Measurements from ENCODE around the gene IREB2. TPM values are rescaled to one million over a fixed set of nuclear protein-coding genes. Genes with fewer than 3 reads are reported as not detected.
"Not testable (repeated sequence)": the region's sequence is repeated elsewhere in the genome, so short reads cannot be mapped to it uniquely, and the experiment has no call there.

IREB2 gene
- total and polyA plus RNA-seq, 2 experiments from 2014 or later: 23.4 to 68.4 TPM

GRCh38 chr15:78508272-78508671 lies 70.3 kb downstream of the IREB2 start (continued):
- TF ChIP-seq CREB1 (CRISPR knock-in tag; IDR thresholded peaks at IDR 0.05; ENCODE audit: low read depth): no peak
- no peak for TF ChIP-seq POLR2AphosphoS5 (IDR thresholded peaks at IDR 0.05; ENCODE audit: low read depth)
- TF ChIP-seq ETS1 (IDR thresholded peaks at IDR 0.05): no peak

- Mint-ChIP-seq H3K4me3 (no peak overlapping the region), H3K36me3 (ENCODE audit: low read depth) (no peaks in the 10 kb centered on the region), H3K4me1 (peaks cover 11% of the 10 kb centered on the region), H3K9me3 (peaks cover 13% of the 10 kb centered on the region; the same call in 1 of the 3 replicates), H3K27ac (no peak overlapping the region), H3K27me3 (ENCODE audit: insufficient read depth, low read depth, poor library complexity) (peaks cover 14% of the 10 kb centered on the region)
- Histone ChIP-seq H4K20me1 (replicated peaks; ENCODE audit: insufficient read depth) (no peaks in the 10 kb centered on the region), H3K27ac (ENCODE audit: low read depth) (no peak overlapping the region), H2AFZ (no peak overlapping the region), H3F3A (replicated peaks; ENCODE audit: low read depth) (peaks cover 10% of the 10 kb centered on the region; the same call in 1 of the 2 replicates), H3K9me2 (ENCODE audit: insufficient read depth) (0 out of 2 replicates have a peak, but pooled peaks cover 4% of the 10 kb centered on the region), H3K36me3 (ENCODE audit: insufficient read depth) (no peaks in the 10 kb centered on the region), H3K4me1 (ENCODE audit: insufficient read depth) (peaks cover 7% of the 10 kb centered on the region; the same call in 1 of the 2 replicates), H3K4me2 (no peak overlapping the region), H3K79me2 (replicated peaks; ENCODE audit: insufficient read depth) (no peaks in the 10 kb centered on the region), H3K4me3 (no peak overlapping the region), H3K27me3 (ENCODE audit: insufficient read depth) (peaks cover 20% of the 10 kb centered on the region)
- ATAC-seq (no peak), DNase-seq (ENCODE audit: low spot score) (peak; percentile 9)
- no peak for TF ChIP-seq JUNB (IDR thresholded peaks at IDR 0.05; ENCODE audit: unreplicated experiment)
- TF ChIP-seq REST (IDR thresholded peaks at IDR 0.05; ENCODE audit: unreplicated experiment): no peak
- TF ChIP-seq ZNF114 (CRISPR knock-in tag; IDR thresholded peaks at IDR 0.05): no peak
- no peak for TF ChIP-seq ZNF331 (CRISPR knock-in tag; IDR thresholded peaks at IDR 0.05; ENCODE audit: low read depth)
- TF ChIP-seq EZH2phosphoT487 (IDR thresholded peaks at IDR 0.05; ENCODE audit: unreplicated experiment): no peak
- no peak for TF ChIP-seq POLR2AphosphoS5 (IDR thresholded peaks at IDR 0.05; ENCODE audit: low read depth)
These were observed 71.8 kb downstream of the IREB2 start for GRCh38 chr15:78509726-78510312.

GRCh38 chr15:78520035-78520434 lies 82.0 kb downstream of the IREB2 start:
- not testable (repeated sequence) for ATAC-seq; H3K27me3 ChIP-seq (ENCODE audit: insufficient read depth); H3K36me3 ChIP-seq (ENCODE audit: insufficient read depth); H3K4me1 ChIP-seq (ENCODE audit: insufficient read depth); H3K4me3 ChIP-seq; H3K27ac ChIP-seq (ENCODE audit: low read depth); H3K79me2 ChIP-seq (replicated peaks; ENCODE audit: insufficient read depth); H3K4me2 ChIP-seq; H3K4me1 Mint-ChIP-seq; H4K20me1 ChIP-seq (replicated peaks; ENCODE audit: insufficient read depth); H3K9me2 ChIP-seq (ENCODE audit: insufficient read depth); DNase-seq (ENCODE audit: low spot score); H3K4me3 Mint-ChIP-seq; H2AFZ ChIP-seq; H3K27me3 Mint-ChIP-seq (ENCODE audit: insufficient read depth, low read depth, poor library complexity); H3K27ac Mint-ChIP-seq; H3F3A ChIP-seq (replicated peaks; ENCODE audit: low read depth)
- peaks cover 30% of the 10 kb centered on the region for H3K9me3 Mint-ChIP-seq
- H3K36me3 Mint-ChIP-seq (ENCODE audit: low read depth): peaks cover 11% of the 10 kb centered on the region

Measured in GM23338 (cell line).